HUES48 (cell line): ENCODE results near the gene FCAMR.

Source experiments
- H3K27ac ChIP-seq: one replicate; pipeline ENCODE4 v1.7.0; 2013; ENCODE audit warnings: low read depth, low read length, inconsistent platforms
- H3K27me3 ChIP-seq: 2 replicates; pipeline ENCODE4 v1.6.1; 2013; ENCODE audit warnings: mild to moderate bottlenecking, low read length; ENCODE audit not compliant: control insufficient read depth, insufficient read depth
- H3K36me3 ChIP-seq: 2 replicates; pipeline ENCODE4 v1.6.1; 2013; ENCODE audit warnings: low read length; ENCODE audit not compliant: control insufficient read depth, insufficient read depth
- H3K4me1 ChIP-seq: 2 replicates; pipeline ENCODE4 v1.6.1; 2013; ENCODE audit warnings: mild to moderate bottlenecking, low read length; ENCODE audit not compliant: control insufficient read depth, insufficient read depth
- H3K4me3 ChIP-seq: 2 replicates; pipeline ENCODE4 v1.5.1; 2013; ENCODE audit warnings: mild to moderate bottlenecking, low read depth, low read length
- H3K9ac ChIP-seq: 2 replicates; pipeline ENCODE4 v1.6.1; 2013; ENCODE audit warnings: mild to moderate bottlenecking, low read depth, low read length, moderate library complexity
- H3K9me3 ChIP-seq: 2 replicates; pipeline ENCODE4 v1.6.1; 2013; ENCODE audit warnings: low read length; ENCODE audit not compliant: control insufficient read depth, insufficient read depth

FCAMR gene

DNA sequence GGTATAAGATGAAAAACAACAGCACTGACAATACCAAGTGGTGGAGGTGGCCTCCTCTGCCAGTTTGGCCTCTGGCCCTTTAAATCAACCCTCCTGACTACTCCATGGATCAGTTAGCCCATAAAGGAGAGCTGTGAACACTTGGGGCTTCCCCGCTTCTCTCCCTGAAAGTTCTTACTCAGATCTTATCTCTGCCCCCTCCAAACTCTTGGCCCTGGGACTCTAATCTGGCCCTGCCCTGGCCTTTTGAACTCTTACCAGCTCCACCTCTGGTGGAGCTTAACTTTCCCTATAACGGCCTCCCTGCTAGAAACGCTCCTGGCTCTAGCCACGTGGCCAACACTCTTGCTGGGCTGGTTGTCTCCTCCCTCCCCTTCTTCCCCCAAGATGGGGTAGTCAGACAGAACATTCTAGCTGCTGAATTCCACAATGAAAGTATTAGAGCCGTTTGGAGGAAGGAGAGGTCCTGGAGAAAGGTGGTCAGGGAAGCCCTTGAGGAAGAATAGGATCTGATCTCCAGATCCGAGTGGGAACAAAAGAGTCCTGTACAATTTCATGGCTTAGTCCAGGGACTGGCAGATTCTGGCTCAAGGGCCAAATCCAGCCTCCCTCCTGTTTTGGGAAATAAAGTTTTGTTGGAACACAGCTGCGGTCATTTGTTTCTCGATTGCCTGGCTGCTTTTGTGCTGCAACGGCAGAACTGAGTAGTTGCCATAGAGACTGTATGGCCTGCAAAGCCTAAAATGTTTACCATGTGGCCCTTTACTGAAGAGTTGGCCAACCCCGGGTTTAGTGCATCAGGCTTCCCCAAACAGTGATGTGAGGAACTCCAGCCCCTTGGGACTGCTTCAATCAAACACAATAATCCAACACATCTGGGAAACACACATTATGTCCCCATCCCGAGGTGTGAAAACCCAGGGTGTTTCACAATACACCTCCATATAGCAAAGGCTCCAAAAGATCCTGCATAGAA, 14.5 kb downstream of the FCAMR start:
- no peak overlapping the region for H3K27ac ChIP-seq
- H3K27me3 ChIP-seq, result no peaks in the 10 kb centered on the region
- H3K36me3 ChIP-seq, result no peaks in the 10 kb centered on the region
- no peak overlapping the region for H3K4me3 ChIP-seq
- H3K9ac ChIP-seq, result no peak overlapping the region
- H3K9me3 ChIP-seq, result no peaks in the 10 kb centered on the region
- no peaks in the 10 kb centered on the region for H3K4me1 ChIP-seq

DNA sequence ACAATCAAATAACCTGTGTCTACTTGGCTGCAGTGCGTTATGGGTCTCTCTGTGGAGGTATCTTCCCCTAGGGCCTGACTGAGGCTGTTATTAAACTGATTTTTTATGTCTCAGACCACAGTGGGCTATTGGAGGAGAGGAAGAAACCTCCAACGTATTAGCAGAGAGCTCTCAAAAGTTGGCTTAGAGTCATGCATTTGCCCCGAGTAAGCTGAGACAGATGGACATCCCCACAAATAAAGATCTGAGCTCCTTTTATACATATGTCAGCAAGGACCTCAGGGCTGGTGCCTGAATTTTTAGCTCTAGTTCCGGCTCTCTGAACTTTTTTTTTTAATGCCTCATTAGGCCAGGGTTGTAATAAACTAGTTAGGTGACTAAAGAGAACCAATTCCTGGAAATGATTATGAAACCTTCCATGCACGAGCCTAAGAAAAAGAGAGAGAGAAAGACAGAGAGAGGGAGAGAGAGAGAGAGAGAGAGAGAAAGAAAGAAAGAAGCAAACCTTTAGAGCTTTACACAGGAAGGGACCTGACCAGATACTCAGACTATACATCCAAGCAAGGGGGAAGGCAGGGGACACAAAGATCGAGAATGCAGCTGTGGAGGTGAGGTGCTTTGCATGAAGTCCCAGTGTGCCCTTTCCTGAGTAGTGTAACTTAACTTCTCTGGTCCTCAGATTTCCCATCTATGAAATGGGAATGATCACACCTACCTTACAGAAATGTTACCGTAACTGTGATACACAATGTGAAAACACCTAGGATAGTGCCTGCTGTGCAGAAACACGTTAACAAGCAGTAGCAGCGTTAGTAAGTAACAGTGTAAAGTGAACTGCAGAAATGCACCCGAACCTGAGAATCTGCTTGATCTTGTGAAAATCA, 15.6 kb downstream of the FCAMR start:
- Histone ChIP-seq H3K27me3 (no peaks in the 10 kb centered on the region), H3K9ac (no peak overlapping the region), H3K4me1 (no peaks in the 10 kb centered on the region), H3K9me3 (no peaks in the 10 kb centered on the region), H3K27ac (no peak overlapping the region), H3K4me3 (no peak overlapping the region), H3K36me3 (no peaks in the 10 kb centered on the region)

DNA sequence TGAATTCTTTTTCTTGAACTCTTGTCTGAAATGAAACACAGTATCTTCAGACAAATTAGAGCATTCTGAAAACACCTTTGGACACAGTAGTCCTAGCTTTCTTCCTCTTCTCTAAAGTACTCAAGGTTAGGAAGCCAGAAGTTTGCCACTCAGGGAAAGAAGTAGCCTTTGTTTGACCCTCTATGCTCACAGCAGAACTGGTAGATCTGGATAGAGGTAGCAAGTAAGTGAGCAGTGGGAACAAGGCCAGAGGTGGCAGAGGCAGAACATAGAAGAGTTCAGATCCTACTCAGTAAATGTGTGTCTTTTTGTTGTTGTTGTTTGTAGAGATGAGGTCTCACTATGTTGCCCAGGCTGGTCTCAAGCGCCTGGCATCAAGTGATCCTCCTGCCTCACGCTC, 16.6 kb downstream of the FCAMR start:
- Histone ChIP-seq H3K9me3 (no peaks in the 10 kb centered on the region), H3K36me3 (no peaks in the 10 kb centered on the region), H3K9ac (no peak overlapping the region), H3K27me3 (no peaks in the 10 kb centered on the region), H3K4me3 (no peak overlapping the region), H3K27ac (no peak overlapping the region), H3K4me1 (no peaks in the 10 kb centered on the region)

DNA sequence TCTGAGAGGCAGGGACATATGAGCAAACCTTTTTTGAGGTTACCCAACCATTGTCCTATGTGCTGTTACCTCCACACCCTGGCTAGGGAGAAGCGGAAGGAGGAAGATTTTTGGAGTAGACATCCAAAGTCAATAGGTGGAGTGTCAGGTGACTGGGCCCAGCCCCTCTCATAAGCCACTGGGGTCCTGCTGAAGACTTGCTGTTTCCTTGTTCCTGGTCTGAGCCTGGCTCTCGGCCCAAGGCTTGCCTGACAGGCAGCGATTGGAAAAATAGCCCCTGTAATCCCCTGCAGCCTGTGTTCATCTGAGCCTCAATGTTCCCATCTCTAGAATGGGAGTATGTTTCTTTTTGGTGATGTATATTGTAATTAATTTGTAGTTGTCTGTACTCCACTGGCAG, 17.1 kb downstream of the FCAMR start:
- Histone ChIP-seq H3K27me3 (no peaks in the 10 kb centered on the region), H3K9ac (no peak overlapping the region), H3K4me3 (no peak overlapping the region), H3K4me1 (no peaks in the 10 kb centered on the region), H3K36me3 (no peaks in the 10 kb centered on the region), H3K27ac (no peak overlapping the region), H3K9me3 (no peaks in the 10 kb centered on the region)

DNA sequence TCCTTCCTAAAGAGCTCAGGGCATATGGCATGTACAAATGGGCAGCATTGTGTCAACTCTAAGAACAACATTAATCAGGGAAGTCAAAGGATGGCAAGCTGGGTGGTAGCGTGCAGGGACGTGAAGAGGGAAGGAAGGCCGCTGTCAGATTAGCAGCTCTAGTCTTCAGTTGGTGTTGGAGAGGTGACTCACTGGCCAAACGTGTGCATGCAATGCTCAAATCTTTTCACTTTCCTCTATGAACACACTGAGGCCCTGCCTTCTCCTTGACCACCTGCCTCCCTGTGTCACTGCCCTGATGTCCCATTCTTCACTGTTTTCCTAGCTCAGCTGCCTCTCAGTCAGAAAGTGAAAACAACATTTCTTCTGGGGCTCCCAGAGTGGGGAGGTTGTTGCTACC, 18.1 kb downstream of the FCAMR start:
- H3K27ac ChIP-seq, result no peak overlapping the region
- H3K36me3 ChIP-seq, result no peaks in the 10 kb centered on the region
- H3K4me3 ChIP-seq, result no peak overlapping the region
- no peaks in the 10 kb centered on the region for H3K9me3 ChIP-seq
- H3K9ac ChIP-seq, result no peak overlapping the region
- H3K27me3 ChIP-seq, result no peaks in the 10 kb centered on the region
- no peaks in the 10 kb centered on the region for H3K4me1 ChIP-seq

DNA sequence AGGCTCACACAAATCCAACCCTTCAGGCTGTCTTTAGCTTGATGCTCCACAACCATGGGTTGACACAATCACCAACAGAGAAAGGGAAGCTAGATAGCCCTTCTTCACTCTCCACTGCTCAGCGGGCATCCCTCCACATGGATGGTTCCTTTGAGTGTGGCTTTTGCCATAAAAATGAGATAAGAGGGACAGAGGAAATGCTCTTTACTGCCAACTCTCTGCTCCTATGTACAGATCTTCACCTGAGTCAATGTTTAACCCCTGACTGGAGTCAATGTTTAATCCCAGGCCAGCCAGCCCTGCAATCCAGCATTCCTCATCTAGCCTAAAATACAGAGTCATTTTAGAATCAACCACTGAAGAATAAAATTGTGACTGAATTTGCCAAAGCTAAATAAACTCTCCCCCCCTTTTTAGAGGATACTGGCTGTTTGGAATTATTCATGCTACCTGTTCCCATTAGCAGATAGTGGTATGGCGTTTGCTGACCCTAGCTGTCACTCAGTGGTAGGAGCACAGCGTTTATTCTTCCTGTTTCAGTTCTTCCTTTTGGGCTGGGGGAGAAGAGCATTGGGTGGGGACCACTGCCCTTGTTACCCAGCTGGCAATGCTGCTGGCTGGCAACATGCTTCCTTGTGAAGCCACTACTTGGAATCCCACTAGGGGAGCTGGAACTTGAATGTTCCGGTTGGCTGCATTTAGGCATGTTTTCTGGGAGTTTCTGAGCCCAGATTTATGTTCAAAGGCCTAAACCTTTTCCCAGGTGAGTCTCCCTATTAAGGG, 18.8 kb downstream of the FCAMR start:
- Histone ChIP-seq H3K4me3 (no peak overlapping the region), H3K36me3 (no peaks in the 10 kb centered on the region), H3K27ac (no peak overlapping the region), H3K27me3 (no peaks in the 10 kb centered on the region), H3K9ac (no peak overlapping the region), H3K9me3 (no peaks in the 10 kb centered on the region), H3K4me1 (no peaks in the 10 kb centered on the region)

DNA sequence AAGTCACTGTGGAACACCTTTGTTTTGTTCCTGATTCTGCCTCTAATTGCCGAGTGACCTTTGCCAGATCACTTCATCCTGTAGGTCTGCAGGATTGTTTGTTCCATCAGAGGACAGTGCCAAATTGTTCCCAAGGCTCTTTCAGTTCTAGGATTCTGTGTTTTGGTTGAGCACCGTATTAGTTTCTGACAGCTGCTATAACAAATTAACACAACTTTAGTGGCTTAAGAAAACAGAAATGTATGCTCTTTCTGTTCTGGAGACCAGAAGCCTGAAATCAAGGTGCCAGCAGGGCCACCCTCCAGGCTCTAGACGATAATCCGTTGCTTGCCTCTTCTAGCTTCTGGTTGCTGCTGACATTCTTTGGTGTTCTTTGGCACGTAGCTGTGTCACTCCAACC, 20.6 kb downstream of the FCAMR start:
- H3K4me1 ChIP-seq, result no peaks in the 10 kb centered on the region
- no peak overlapping the region for H3K9ac ChIP-seq
- no peaks in the 10 kb centered on the region for H3K27me3 ChIP-seq
- no peak overlapping the region for H3K4me3 ChIP-seq
- H3K27ac ChIP-seq, result no peak overlapping the region
- no peaks in the 10 kb centered on the region for H3K36me3 ChIP-seq
- no peaks in the 10 kb centered on the region for H3K9me3 ChIP-seq

DNA sequence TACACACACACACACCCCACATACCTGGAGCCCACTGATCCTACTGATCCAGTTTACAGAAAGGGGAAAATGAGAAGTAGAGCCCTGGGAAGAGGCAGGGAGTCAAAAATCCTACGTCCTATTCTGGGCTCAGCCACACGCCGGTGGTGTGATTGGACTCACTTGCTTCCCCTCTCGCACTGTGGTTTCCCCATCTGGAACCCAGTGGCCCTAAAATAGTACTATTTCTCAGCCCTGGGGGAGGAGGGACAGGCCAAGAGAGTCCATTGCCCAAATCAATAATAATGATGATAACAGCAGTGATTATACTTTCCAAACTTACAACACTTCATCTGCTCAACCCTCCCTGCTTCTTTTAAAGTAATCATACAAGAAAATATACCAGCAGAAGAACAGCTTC, 21.1 kb downstream of the FCAMR start:
- Histone ChIP-seq H3K4me1 (no peaks in the 10 kb centered on the region), H3K27ac (no peak overlapping the region), H3K9ac (no peak overlapping the region), H3K4me3 (no peak overlapping the region), H3K27me3 (no peaks in the 10 kb centered on the region), H3K9me3 (no peaks in the 10 kb centered on the region), H3K36me3 (no peaks in the 10 kb centered on the region)

DNA sequence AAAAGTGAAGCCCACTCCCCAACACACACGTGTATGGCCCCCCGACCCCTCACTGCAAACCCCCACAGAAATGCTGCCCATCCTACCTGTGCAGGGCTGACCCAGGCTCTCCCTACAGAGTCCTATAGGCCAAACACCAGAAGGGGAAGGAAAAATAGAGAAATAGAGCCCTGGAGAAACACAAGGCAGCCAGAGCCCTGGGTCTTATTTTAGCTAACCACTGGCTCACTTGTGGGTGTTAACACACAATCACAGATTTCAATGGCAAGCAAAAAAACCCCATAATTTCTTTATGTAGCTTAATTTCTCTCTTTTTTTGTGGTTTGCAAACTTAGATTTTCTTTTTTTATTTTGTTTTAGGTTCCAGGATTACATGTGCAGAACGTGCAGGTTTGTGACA, 23.0 kb downstream of the FCAMR start:
- Histone ChIP-seq H3K27me3 (no peaks in the 10 kb centered on the region), H3K9ac (no peak overlapping the region), H3K9me3 (no peaks in the 10 kb centered on the region), H3K27ac (no peak overlapping the region), H3K4me1 (no peaks in the 10 kb centered on the region), H3K4me3 (no peak overlapping the region), H3K36me3 (no peaks in the 10 kb centered on the region)

DNA sequence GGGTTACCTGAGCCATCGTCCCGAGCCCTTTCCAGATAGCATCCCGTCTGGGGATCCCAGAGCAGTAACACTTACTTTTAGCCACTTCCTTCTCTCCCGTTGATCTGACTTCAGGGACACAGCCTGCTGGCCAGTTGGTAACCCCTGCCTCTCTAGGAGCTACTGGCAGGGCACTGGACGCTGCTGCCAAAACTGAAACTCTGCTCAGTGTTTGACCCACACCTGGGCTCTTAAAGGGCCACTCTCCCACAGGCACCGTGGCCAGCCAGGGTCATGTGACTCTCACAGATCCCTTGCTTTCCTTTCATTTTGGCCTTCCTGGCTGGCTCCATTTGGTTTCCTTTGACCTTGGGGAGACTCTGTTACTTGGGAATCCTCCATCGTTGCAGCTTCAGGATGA, 24.0 kb downstream of the FCAMR start, which contains the start of gene PIGR:
PIGR (minus strand) TSS at position 206 of the 400 bp plus-strand sequence. CDS start 5,935 bp downstream, outside the sequence.
- no peak within 1 kb of the TSS for H3K4me3 ChIP-seq
- no peaks in the 10 kb centered on the region for H3K9me3 ChIP-seq
- no peak within 1 kb of the TSS for H3K9ac ChIP-seq
- H3K4me1 ChIP-seq, result no peaks in the 10 kb centered on the region
- no peaks in the 10 kb centered on the region for H3K36me3 ChIP-seq
- H3K27ac ChIP-seq, result no peak within 1 kb of the TSS
- H3K27me3 ChIP-seq, result no peaks in the 10 kb centered on the region
